ENCODE data around the gene UCN. TPM values are rescaled to one million over a fixed set of nuclear protein-coding genes. Genes with fewer than 3 reads are reported as not detected.
"Not testable (repeated sequence)": the region's sequence is repeated elsewhere in the genome, so short reads cannot be mapped to it uniquely, and the experiment has no call there.

UCN gene
- total RNA-seq, 1 donor from 2014 or later, result 0.13 TPM

- DNase-seq (ENCODE audit: low read depth in 2 of 2), result no peak
These were observed 22.8 kb downstream of the UCN start for GRCh38 chr2:27285481-27285880.

DNA sequence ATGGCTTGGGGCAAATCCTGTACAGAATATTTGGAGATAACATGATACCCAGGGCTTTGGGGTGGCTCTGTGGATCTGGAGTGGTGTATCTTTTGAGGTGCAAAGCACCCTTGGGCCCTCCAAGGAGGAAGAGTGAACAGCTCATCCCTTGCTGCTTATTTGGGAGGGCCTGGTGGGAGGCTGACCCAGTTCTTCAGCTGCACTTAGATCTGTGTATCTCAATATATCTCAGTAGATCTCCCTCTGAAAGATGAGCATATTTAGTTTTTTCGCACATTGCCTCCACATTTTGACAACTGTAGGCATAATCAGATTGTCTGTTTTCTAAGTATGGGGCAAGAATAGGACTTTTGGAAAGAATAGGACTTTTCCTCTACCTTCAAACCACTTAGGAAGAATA, 23.2 kb downstream of the UCN start:
- DNase-seq (ENCODE audit: low read depth in 2 of 2), result no peak

- DNase-seq (ENCODE audit: low read depth in 2 of 2), result peak in 1 of 2 donors; percentile 37
These were observed 25.4 kb downstream of the UCN start for GRCh38 chr2:27282892-27283291.

DNA sequence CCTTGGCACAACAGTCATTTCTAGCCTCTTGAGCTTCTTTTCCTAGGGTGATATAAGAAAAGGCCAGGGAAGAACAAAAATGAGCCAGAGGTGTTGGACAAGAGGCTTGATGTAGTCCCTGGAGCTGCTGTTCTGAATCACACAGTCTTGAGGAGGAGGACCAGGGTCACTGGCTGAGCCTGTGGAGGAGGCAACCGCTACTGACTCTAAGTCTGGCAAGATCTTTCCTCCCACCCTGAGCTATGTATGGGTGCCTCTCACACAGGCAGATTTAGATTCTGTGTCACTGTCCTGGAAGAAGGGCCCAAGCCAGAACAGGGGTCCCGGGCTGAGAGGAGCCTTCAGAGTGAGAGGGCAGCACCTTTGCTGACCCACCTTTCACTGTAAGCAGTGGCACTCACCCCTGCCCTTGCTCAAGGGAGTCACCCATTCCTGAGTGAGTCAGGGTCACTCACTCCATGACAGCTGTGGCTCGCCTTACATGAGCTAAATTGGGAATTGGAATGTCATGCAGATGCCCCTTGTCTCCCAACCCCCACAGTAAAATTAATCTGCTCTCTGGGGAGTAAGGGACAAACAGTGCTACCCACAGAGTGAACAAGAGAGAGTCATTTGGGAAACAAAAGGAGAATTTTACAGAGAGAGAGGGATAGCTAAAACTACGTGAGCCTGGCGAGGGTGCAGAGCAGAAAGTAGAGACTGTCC, 26.2 kb downstream of the UCN start, which contains the start of gene TRIM54:
TRIM54 (plus strand) TSS at position 575 of the 705 bp plus-strand sequence. CDS start 303 bp downstream, outside the sequence.
- no peak for DNase-seq (ENCODE audit: low read depth in 2 of 2)

- no peak for DNase-seq (ENCODE audit: low read depth in 2 of 2)
These were observed 26.8 kb downstream of the UCN start for GRCh38 chr2:27281442-27281841.

DNA sequence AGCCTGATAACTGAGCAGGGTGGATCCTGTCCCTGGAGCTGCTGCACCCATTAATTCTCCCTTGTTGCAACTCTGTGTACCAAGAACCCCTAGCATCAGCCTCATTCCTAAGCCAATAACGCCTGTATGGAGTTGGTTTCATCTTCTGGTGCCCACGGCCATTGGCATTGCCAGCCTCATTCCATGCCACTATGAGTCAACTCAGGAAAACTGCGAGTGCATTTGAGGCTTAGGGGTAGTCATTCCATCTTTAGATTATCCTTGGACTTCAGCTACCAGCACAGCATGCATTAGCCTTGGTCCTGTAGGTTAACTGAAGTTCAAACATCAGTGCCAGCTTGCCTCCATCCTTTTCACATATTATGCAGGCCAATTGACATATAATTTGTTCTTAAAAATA, 27.4 kb downstream of the UCN start:
- no peak for DNase-seq (ENCODE audit: low read depth in 2 of 2)

DNA sequence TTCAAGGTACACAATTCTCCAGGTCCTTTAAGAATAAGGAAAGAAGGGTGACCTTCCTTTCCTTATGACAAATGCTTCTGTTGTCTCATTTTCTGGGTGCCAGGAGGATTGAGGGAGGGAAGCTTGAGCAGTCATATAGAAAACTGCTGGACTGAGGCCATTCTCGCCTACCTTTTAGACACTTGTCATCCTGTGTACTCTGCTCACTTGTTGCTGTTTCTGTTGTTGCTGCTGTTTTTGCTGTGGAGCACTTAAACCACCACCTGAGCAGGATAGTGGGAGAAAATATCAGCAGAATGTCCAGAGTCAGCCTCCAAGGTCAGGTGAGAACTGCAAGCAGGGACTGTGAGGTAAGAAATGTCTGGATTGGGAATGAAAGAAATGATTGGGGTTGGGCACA, 30.2 kb downstream of the UCN start:
- DNase-seq (ENCODE audit: low read depth in 2 of 2), result no peak

DNA sequence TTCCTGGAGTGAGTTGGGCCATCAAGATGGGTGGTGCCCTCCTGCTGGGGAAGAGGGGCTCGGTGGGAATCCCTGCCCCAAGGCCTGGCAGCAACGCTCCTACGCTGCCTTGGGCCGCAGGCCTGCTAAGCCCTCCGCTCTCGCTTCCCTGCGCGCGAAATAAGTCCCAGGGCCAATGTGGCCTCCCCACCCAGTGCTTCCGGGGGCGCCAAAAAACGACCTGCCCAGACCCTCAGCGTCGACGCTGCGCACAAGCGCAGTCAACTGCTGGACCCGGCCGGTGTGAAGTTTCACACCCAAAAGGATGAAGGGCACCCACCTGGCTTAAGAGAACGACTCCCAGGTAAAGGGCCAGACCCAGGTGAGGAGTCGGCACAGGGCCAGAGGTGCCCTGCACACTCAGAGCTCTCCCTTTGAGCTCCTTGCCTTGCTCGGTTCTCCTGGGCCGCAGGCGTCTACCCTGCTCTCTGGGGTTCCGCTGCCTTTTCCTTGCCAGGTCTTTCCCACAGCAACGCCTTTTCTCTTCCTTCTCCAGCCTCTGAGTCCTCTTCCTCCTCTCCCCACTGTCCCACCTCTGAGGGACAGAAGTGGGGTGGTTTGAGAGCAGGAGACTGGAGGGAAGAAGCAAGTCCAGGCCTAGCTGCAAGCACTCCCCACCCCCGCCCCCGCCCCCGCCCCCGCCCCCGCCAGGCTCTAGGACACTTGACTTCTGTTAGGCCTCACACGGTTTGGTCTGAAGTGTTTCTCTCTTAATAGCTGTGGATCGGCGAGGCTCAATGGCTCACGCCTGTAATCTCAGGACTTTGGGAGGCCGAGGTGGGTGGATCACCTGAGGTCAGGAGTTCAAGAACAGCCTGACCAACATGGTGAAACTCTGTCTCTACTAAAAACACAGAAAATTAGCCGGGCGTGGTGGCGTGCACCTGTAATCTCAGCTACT, 32.8 kb downstream of the UCN start, which contains the start of gene DNAJC5G:
DNAJC5G (plus strand) TSS at position 223 of the 940 bp plus-strand sequence. CDS start 1,296 bp downstream, outside the sequence.
- no peak for DNase-seq (ENCODE audit: low read depth in 2 of 2)

DNA sequence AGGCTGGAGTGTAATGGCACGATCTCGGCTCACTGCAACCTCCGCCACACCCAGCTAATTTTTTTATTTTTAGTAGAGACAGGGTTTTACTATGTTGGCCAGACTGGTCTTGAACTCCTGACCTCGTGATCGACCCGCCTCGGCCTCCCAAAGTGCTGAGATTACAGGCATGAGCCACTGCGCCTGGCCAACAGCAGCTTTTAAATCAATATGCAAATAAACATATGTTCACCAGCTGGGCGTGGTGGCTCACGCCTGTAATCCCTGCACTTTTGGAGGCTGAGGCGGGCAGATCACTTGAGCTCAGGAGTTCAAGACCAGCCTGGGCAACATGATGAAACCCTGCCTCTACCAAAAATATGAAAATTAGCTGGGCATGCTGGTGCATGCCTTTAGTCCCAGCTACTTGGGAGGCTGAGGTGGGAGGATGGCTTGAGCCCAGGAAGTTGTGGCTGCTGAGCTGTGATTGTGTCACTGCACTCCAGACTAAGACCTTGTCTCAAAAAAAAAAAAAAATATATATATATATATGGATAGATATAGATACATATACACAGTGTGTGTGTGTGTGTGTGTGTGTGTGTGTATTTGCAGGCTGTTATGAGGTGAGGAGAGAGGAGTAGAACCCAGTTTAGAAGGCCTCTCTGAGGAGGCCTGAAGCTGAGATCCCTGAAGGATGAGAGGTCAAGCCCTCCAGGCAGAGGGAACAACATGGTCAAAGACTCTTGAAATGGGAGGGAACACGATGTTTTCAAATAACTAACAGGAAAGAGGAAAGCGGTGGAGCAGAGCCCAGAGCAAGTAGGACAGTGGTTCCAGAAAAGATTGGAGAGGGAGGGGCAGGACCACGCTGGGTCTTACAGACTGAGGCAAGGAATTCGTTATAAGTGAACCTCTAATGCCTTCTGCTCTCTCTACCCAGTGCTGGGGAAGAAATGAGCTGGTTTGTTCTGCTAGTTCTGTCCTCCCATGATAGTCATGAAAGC, 35.4 kb downstream of the UCN start:
- not testable (repeated sequence) for DNase-seq (ENCODE audit: low read depth in 2 of 2)

DNA sequence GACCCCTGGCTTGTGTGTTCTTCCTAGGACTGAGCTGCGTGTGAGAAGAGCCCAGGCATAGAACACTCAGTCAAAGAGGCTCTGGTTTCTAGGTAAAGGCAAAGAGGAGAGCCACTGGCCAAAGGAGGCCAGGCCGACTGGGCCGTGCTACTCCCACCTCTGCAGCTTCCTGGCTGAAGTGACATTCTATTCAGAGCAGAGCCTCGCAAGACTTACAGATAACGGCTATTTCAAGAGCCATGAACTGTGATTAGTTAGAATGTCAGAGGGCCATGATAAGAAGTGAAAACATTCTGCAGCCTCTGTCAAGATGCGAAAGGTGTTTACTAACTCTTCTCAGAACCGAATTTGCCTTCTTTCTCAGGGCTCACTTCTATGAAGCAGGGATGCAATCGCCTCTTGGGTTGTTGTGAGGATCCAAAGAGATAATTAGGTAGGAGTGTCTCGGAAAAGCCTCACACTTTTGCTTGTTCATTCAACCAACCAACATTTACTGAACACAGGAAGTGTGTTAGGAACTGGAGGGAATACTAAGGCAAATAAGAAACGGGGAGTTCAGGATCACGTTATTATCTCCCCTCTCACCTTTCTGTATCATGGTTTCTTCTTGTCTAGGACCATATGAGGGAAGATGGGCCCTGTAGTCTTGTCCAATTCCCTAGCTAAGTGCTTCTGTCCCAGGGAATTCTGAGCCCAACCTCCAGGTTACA, 36.5 kb downstream of the UCN start:
- no peak for DNase-seq (ENCODE audit: low read depth in 2 of 2)

DNA sequence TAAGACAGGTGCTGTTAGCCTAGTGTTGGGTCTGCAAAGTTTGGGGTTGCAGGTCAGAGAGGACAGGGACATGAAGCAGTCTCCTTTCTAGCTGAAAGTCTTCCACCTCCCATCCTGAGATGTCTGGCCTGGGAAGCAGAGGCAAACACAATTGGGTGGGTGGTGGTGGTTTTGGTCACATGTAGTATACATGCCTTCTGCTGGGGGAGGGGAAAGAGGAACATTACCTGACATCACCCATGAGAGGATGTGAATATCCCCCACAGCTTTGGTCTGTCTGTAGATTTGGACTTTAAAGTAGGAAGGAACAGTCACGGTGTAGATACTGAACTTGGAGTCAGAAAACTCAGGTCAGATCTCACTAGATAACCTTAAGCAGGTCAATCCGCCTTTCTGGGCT, 37.6 kb downstream of the UCN start:
- no peak for DNase-seq (ENCODE audit: low read depth in 2 of 2)

DNA sequence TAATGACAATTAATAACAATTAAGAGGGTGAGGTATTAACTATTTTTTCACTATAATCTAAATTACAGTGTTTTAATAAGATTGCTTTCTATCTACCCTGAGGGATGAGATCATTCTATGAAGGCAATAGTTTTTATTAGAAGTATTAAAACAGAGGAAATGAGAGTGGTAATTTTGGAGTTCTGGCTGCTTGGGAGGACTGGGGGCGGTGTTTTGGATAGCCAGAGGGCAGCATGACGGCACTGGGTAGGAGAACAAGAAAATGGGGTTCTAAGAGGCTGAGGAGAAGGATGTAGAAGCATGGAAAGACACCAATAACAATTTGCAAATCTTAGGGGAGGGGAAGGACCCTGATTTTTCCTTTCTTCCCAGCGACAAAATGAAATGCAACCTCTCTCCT, 38.1 kb downstream of the UCN start:
- no peak for DNase-seq (ENCODE audit: low read depth in 2 of 2)

GRCh38 chr2:27268296-27268695, 39.9 kb downstream of the UCN start:
- not testable (repeated sequence) for DNase-seq (ENCODE audit: low read depth in 2 of 2)

DNA sequence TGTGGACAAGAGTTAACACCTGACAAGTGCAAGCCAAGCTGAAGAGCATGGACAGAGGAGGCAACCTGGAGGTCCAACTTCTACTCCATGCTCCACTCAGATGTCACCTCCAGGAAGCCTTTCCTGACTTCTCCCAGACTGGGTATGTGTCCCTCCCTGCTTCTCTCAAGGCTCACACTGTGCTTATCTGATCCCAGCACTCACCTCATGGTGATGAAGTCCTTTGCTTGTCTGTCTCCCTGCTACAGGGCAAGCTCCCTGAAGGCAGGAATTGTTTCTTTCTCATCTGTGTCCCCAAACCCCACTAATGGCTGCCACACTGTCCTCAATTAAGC, 42.7 kb downstream of the UCN start:
- no peak for DNase-seq (ENCODE audit: low read depth in 2 of 2)

DNA sequence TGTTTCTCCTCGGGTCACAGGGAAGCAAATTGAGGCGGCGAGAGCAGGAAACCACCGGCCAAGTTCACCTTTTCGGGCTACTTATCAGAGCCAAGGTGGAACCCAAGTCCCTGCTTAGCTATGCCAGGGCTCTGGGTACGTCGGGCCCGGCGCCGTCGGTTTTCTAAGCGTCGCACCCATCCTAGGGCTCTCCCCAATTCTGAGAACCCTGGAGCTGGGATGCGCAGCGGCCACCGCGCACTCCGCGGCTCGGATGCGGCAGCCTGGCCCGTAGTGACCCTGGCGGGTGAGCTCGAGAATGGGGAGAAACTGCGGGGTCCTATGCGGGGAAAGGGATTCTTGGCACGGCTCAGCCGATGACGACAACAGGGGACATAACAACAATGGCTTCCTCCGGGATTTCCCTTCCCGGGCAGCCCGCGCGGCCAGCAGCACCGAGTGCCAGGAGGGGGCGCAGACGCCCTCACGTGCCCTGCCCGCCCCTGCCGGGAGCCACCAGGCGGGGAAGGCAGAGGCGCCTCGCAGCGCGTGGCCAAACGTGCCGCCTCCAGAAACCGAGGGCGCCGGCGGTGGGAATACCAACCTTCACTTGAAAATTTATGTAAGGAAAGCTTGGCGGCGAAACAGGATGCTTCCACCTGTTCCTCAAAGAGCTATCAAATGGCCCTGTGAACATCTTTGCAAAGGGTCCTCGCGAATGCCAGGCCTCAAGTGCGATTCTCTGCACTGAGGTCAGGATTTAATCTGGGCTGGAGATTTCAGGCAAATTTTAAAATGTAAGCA, 43.3 kb downstream of the UCN start:
- DNase-seq (ENCODE audit: low read depth in 2 of 2), result peak; percentile 67 to 88

- DNase-seq (ENCODE audit: low read depth in 2 of 2), result peak in 1 of 2 donors; percentile 19
These were observed 43.9 kb downstream of the UCN start for GRCh38 chr2:27264253-27264752.

DNA sequence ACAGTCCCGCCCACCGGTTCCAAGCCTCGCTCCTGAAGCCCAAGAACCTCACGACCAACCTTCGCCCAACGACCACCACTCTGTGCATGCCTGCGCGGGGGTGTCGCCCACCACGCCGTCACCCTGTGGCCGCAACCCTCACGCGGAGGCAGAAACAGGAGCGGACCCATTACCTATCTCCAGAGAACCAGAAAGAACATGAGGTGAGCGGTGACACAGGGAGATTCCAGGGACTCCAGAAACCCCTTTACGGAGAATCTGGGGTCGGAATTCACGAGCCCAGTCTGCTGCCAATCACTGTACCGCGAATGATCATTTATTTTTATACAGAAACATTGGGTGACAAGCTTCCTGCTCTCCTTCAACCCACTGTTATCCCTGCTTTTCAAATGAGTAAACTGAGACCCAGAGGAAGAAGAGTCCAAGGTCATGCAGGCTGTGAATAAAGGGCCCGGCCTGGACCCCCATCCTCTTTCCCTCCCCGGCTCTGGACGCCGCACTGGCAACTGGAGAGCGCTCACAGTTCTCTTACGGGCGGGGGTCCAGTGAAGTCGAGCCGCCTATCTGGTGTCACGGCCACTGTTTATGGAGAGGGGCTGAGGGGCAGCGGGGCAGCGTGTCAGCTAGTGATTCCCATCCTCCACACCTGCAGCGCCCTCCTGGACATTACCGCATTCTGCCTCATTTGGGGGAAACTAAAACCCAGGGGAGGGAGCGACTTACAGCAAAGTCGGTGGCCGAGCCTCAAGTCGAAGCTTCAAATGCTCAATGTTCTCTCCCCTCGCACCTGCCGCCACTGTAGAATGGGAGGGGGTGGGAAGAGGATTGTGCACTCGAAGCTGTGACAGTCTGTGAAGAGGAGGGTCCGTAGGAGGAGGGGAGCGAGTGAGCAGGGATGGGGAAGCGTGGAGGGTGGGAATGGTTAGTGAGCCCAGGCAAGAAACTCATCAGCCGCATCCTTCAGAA, 44.7 kb downstream of the UCN start:
- peak in 1 of 2 donors; percentile 14 for DNase-seq (ENCODE audit: low read depth in 2 of 2)

All from dermis microvascular lymphatic vessel endothelial cell (primary cell).